WTC11 (cell line): ENCODE results near the gene WNT6. TPM values are rescaled to one million over a fixed set of nuclear protein-coding genes. Genes with fewer than 3 reads are reported as not detected.

Experiments used
- ATAC-seq: fragments of 200-7000 bp; cut with Tn5 transposase; 2 replicates; pipeline ENCODE4 v1.10.0; 2021; ENCODE audit warnings: mild to moderate bottlenecking, moderate library complexity
- CTCF ChIA-PET: fragments of 300-600 bp; sonication (Branson Sonifier 250); formaldehyde crosslinking; loops from one replicate; lab custom pipeline; 2021; ENCODE audit warnings: antibody characterized with exemption; lab: Charles Lee
- POLR2A ChIA-PET: fragments of 350-600 bp; sonication (Branson Sonifier 250); formaldehyde crosslinking; loops from one replicate; lab custom pipeline; 2021; ENCODE audit warnings: antibody characterized with exemption; lab: Charles Lee
- DNase-seq: peaks from one replicate; pipeline ENCODE4 v3.0.0; 2021; ENCODE audit warnings: low spot score
- H3K27ac Mint-ChIP-seq: 2 replicates; pipeline ENCODE4 v1.8.0; 2021; ENCODE audit warnings: mixed read lengths
- H3K27me3 Mint-ChIP-seq: 2 replicates; pipeline ENCODE4 v1.8.0; 2021; ENCODE audit warnings: low read depth, mild to moderate bottlenecking, moderate library complexity, mixed read lengths
- H3K36me3 Mint-ChIP-seq: 2 replicates; pipeline ENCODE4 v1.8.0; 2021; ENCODE audit warnings: mixed read lengths
- H3K4me1 Mint-ChIP-seq: 2 replicates; pipeline ENCODE4 v1.8.0; 2022; ENCODE audit warnings: mixed read lengths
- H3K4me3 Mint-ChIP-seq: 2 replicates; pipeline ENCODE4 v1.8.0; 2021; ENCODE audit warnings: mild to moderate bottlenecking, moderate library complexity, mixed read lengths
- H3K9me3 Mint-ChIP-seq: 2 replicates; pipeline ENCODE4 v1.8.0; 2021; ENCODE audit warnings: mixed read lengths
- ATF1 ChIP-seq: sonication (generic); formaldehyde crosslinking; IDR thresholded peaks from 2 replicates; pipeline ENCODE4 v1.8.1; 2023; ENCODE audit warnings: mild to moderate bottlenecking, moderate library complexity, missing genetic modification reagents
- CREB1 ChIP-seq: sonication (generic); formaldehyde crosslinking; IDR thresholded peaks from 2 replicates; pipeline ENCODE4 v1.8.0; 2023; ENCODE audit warnings: mild to moderate bottlenecking, missing genetic modification reagents
- ELF4 ChIP-seq: sonication (generic); formaldehyde crosslinking; IDR thresholded peaks from 2 replicates; pipeline ENCODE4 v1.8.1; 2022; ENCODE audit warnings: low read depth, mild to moderate bottlenecking, moderate library complexity, missing genetic modification reagents
- ESRRA ChIP-seq: sonication (generic); formaldehyde crosslinking; IDR thresholded peaks from 2 replicates; pipeline ENCODE4 v1.8.1; 2022; ENCODE audit warnings: mild to moderate bottlenecking, missing genetic modification reagents, borderline replicate concordance
- ETV6 ChIP-seq: sonication (generic); formaldehyde crosslinking; IDR thresholded peaks from 2 replicates; pipeline ENCODE4 v1.8.1; 2022; ENCODE audit warnings: mild to moderate bottlenecking, missing genetic modification reagents
- FOXJ3 ChIP-seq: sonication (generic); formaldehyde crosslinking; IDR thresholded peaks from 2 replicates; pipeline ENCODE4 v1.9.0; 2021; ENCODE audit warnings: missing genetic modification reagents, mild to moderate bottlenecking, borderline replicate concordance
- GRHL2 ChIP-seq: fragments of 250-450 bp; sonication (Bioruptor Pico); IDR thresholded peaks from 2 replicates; pipeline ENCODE4 v1.8.0; 2022; ENCODE audit warnings: mild to moderate bottlenecking, moderate library complexity; ENCODE audit not compliant: insufficient replicate concordance, severe bottlenecking
- JAZF1 ChIP-seq: fragments of 250-450 bp; sonication (Bioruptor Pico); IDR thresholded peaks from 2 replicates; pipeline ENCODE4 v1.9.0; 2021; ENCODE audit warnings: moderate library complexity, mild to moderate bottlenecking, inconsistent platforms
- MXD4 ChIP-seq: fragments of 250-450 bp; sonication (Bioruptor Pico); IDR thresholded peaks from 2 replicates; pipeline ENCODE4 v1.8.0; 2021; ENCODE audit warnings: mild to moderate bottlenecking, moderate library complexity, borderline replicate concordance
- SMAD3 ChIP-seq: sonication (generic); formaldehyde crosslinking; IDR thresholded peaks from 2 replicates; pipeline ENCODE4 v1.8.0; 2022; ENCODE audit warnings: missing genetic modification reagents, mild to moderate bottlenecking, borderline replicate concordance
- SMAD4 ChIP-seq: sonication (generic); formaldehyde crosslinking; IDR thresholded peaks from 2 replicates; pipeline ENCODE4 v1.8.0; 2022; ENCODE audit warnings: mild to moderate bottlenecking, missing genetic modification reagents
- TEAD4 ChIP-seq: sonication (generic); formaldehyde crosslinking; IDR thresholded peaks from 2 replicates; pipeline ENCODE4 v1.8.0; 2022; ENCODE audit warnings: mild to moderate bottlenecking, missing genetic modification reagents
- ZNF219 ChIP-seq: sonication (generic); formaldehyde crosslinking; IDR thresholded peaks from 2 replicates; pipeline ENCODE4 v1.8.0; 2023; ENCODE audit warnings: missing genetic modification reagents, mild to moderate bottlenecking, borderline replicate concordance
- ZNF396 ChIP-seq: fragments of 250-450 bp; sonication (Bioruptor Pico); IDR thresholded peaks from 2 replicates; pipeline ENCODE4 v1.8.0; 2021; ENCODE audit warnings: mild to moderate bottlenecking, moderate library complexity, borderline replicate concordance
- ZNF671 ChIP-seq: fragments of 250-450 bp; sonication (Bioruptor Pico); IDR thresholded peaks from 2 replicates; pipeline ENCODE4 v1.8.0; 2021; ENCODE audit warnings: mild to moderate bottlenecking
- total RNA-seq: library from RNA; stranded (reverse); gene quantifications from 3 replicates; pipeline ENCODE4 v1.2.3, GENCODE V29; 2021
- TF ChIP-seq, protein P1 (sequence below): sonication (generic); formaldehyde crosslinking; IDR thresholded peaks from 2 replicates; pipeline ENCODE4 v1.8.1; 2022; ENCODE audit warnings: low read depth, mild to moderate bottlenecking, moderate library complexity, missing genetic modification reagents, borderline replicate concordance
- TF ChIP-seq, protein P2 (sequence below): sonication (generic); formaldehyde crosslinking; IDR thresholded peaks from 2 replicates; pipeline ENCODE4 v1.8.1; 2022; ENCODE audit warnings: low read depth, missing genetic modification reagents, borderline replicate concordance
- TF ChIP-seq, protein P3 (sequence below): sonication (generic); formaldehyde crosslinking; IDR thresholded peaks from 2 replicates; pipeline ENCODE4 v1.8.0; 2023; ENCODE audit warnings: missing genetic modification reagents
- TF ChIP-seq, protein P4 (sequence below): sonication (generic); formaldehyde crosslinking; IDR thresholded peaks from 2 replicates; pipeline ENCODE4 v1.8.0; 2023; ENCODE audit warnings: mild to moderate bottlenecking, missing genetic modification reagents
- TF ChIP-seq, protein P5 (sequence below): sonication (generic); formaldehyde crosslinking; IDR thresholded peaks from 2 replicates; pipeline ENCODE4 v1.8.1; 2023; ENCODE audit warnings: mild to moderate bottlenecking, missing genetic modification reagents, moderate library complexity
- TF ChIP-seq, protein P6 (sequence below): sonication (generic); formaldehyde crosslinking; IDR thresholded peaks from 2 replicates; pipeline ENCODE4 v1.8.1; 2022; ENCODE audit warnings: mild to moderate bottlenecking, missing genetic modification reagents, moderate library complexity, borderline replicate concordance
- TF ChIP-seq, protein P7 (sequence below): sonication (generic); formaldehyde crosslinking; IDR thresholded peaks from 2 replicates; pipeline ENCODE4 v1.8.1; 2023; ENCODE audit warnings: mild to moderate bottlenecking, missing genetic modification reagents, borderline replicate concordance

Gene WNT6
- total RNA-seq, 1 experiment from 2014 or later = not detected

DNA sequence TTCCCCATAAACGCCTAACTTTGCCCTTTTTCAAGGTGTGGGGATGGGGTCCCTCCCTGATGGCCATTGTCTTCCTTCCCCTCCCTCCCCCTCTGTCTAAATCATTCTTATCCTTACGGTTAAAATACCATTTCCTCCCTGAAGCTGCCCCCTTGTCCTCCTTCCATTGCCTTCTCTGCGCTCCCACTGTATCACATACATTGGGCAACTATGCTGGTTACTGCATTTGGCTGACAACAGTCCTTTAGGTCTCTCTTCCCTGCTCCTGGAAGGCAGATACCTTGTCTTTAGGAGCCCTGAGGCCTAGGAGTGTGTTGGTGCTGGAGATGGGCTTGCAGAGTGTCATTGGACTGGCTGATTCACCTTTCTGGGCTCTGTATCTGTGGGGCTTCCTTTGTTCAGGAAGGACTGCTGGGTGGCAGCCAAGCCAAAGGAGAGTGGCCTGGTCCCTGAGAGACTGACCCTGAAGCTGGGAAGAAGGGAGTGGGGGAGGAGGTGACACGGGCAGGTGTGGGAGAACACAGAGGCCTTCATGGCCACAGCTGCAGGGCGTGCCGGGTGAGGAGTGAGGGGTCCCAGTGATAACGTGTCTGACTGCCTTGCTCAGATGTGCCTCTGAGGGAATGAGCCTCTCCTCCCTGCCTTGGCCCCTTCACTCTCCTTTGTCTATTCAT lies 2.2 kb downstream of the WNT6 start:
- Mint-ChIP-seq H3K27me3 (peaks cover 93% of the 10 kb centered on the region), H3K36me3 (no peaks in the 10 kb centered on the region), H3K4me1 (peaks cover 32% of the 10 kb centered on the region), H3K4me3 (no peak overlapping the region), H3K27ac (no peak overlapping the region), H3K9me3 (no peaks in the 10 kb centered on the region)
- DNase-seq (no peak), ATAC-seq (no peak)
- TF ChIP-seq, protein P1, sequence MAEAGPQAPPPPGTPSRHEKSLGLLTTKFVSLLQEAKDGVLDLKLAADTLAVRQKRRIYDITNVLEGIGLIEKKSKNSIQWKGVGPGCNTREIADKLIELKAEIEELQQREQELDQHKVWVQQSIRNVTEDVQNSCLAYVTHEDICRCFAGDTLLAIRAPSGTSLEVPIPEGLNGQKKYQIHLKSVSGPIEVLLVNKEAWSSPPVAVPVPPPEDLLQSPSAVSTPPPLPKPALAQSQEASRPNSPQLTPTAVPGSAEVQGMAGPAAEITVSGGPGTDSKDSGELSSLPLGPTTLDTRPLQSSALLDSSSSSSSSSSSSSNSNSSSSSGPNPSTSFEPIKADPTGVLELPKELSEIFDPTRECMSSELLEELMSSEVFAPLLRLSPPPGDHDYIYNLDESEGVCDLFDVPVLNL (CRISPR knock-in tag) = no peak
- no peak for TF ChIP-seq SMAD3
- TF ChIP-seq, protein P2, sequence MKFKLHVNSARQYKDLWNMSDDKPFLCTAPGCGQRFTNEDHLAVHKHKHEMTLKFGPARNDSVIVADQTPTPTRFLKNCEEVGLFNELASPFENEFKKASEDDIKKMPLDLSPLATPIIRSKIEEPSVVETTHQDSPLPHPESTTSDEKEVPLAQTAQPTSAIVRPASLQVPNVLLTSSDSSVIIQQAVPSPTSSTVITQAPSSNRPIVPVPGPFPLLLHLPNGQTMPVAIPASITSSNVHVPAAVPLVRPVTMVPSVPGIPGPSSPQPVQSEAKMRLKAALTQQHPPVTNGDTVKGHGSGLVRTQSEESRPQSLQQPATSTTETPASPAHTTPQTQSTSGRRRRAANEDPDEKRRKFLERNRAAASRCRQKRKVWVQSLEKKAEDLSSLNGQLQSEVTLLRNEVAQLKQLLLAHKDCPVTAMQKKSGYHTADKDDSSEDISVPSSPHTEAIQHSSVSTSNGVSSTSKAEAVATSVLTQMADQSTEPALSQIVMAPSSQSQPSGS = no peak
- no peak for TF ChIP-seq ZNF219 (CRISPR knock-in tag)
- TF ChIP-seq MXD4 (CRISPR knock-in tag) = no peak
- no peak for TF ChIP-seq SMAD4 (CRISPR knock-in tag)
- no peak for TF ChIP-seq FOXJ3 (CRISPR knock-in tag)
- TF ChIP-seq CREB1 (CRISPR knock-in tag) = no peak
- TF ChIP-seq, protein P3, sequence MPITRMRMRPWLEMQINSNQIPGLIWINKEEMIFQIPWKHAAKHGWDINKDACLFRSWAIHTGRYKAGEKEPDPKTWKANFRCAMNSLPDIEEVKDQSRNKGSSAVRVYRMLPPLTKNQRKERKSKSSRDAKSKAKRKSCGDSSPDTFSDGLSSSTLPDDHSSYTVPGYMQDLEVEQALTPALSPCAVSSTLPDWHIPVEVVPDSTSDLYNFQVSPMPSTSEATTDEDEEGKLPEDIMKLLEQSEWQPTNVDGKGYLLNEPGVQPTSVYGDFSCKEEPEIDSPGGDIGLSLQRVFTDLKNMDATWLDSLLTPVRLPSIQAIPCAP = no peak
- no peak for TF ChIP-seq ELF4 (CRISPR knock-in tag)
- TF ChIP-seq ZNF396 (CRISPR knock-in tag) = no peak
- TF ChIP-seq ZNF671 (CRISPR knock-in tag) = no peak
- no peak for TF ChIP-seq ATF1 (CRISPR knock-in tag)
- TF ChIP-seq TEAD4 (CRISPR knock-in tag) = no peak
- no peak for TF ChIP-seq ETV6
- TF ChIP-seq, protein P4, sequence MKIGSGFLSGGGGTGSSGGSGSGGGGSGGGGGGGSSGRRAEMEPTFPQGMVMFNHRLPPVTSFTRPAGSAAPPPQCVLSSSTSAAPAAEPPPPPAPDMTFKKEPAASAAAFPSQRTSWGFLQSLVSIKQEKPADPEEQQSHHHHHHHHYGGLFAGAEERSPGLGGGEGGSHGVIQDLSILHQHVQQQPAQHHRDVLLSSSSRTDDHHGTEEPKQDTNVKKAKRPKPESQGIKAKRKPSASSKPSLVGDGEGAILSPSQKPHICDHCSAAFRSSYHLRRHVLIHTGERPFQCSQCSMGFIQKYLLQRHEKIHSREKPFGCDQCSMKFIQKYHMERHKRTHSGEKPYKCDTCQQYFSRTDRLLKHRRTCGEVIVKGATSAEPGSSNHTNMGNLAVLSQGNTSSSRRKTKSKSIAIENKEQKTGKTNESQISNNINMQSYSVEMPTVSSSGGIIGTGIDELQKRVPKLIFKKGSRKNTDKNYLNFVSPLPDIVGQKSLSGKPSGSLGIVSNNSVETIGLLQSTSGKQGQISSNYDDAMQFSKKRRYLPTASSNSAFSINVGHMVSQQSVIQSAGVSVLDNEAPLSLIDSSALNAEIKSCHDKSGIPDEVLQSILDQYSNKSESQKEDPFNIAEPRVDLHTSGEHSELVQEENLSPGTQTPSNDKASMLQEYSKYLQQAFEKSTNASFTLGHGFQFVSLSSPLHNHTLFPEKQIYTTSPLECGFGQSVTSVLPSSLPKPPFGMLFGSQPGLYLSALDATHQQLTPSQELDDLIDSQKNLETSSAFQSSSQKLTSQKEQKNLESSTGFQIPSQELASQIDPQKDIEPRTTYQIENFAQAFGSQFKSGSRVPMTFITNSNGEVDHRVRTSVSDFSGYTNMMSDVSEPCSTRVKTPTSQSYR = no peak
- TF ChIP-seq, protein P5, sequence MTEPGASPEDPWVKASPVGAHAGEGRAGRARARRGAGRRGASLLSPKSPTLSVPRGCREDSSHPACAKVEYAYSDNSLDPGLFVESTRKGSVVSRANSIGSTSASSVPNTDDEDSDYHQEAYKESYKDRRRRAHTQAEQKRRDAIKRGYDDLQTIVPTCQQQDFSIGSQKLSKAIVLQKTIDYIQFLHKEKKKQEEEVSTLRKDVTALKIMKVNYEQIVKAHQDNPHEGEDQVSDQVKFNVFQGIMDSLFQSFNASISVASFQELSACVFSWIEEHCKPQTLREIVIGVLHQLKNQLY (CRISPR knock-in tag) = no peak
- ChIA-PET POLR2A (no interaction called here), CTCF (interaction anchor here (1.2 to 4.8 kb wide), 13 partner anchors 8 to 168 kb away, joined by 3 to 57 read pairs (median 11); partner anchors contain the start of gene CDK5R2)

DNA sequence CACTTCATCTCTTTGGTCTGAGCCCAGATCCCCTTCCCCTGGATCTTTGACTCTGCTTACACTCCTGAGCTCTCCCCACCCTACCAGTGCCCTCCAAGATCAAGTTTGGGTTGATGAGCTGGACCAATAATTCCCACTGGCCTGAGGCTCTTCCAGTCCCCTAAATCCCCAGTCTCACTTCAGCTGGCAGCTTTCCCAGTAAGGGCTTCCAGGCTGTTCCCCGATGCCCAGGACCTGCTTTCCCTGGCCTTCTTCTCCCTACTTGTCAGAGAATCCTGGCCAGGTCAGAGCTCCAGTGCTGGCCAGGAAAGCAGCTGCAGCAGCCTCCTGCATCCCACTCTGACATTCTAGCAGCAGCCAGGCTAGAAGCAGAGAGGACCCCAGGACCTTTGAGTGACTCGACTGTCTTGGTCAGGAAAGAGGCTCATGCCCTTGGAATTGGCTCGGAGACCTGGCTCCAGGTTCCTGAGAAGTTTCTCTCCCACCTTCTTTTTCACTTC lies 3.5 kb downstream of the WNT6 start:
- H3K27me3 Mint-ChIP-seq = peaks cover 93% of the 10 kb centered on the region
- ATAC-seq (no peak), DNase-seq (no peak)
- POLR2A ChIA-PET = no interaction called here
- no peak overlapping the region for H3K4me3 Mint-ChIP-seq
- H3K36me3 Mint-ChIP-seq = no peaks in the 10 kb centered on the region
- peaks cover 25% of the 10 kb centered on the region for H3K4me1 Mint-ChIP-seq
- H3K9me3 Mint-ChIP-seq = no peaks in the 10 kb centered on the region
- CTCF ChIA-PET = interaction anchor here (0.6 to 3.4 kb wide), 5 partner anchors 13 to 148 kb away, joined by 3 to 14 read pairs (median 4); no protein-coding TSS in a partner anchor
- H3K27ac Mint-ChIP-seq = no peak overlapping the region
- TF ChIP-seq ESRRA (no peak), JAZF1 (CRISPR knock-in tag) (no peak), GRHL2 (no peak)
- TF ChIP-seq, protein P6, sequence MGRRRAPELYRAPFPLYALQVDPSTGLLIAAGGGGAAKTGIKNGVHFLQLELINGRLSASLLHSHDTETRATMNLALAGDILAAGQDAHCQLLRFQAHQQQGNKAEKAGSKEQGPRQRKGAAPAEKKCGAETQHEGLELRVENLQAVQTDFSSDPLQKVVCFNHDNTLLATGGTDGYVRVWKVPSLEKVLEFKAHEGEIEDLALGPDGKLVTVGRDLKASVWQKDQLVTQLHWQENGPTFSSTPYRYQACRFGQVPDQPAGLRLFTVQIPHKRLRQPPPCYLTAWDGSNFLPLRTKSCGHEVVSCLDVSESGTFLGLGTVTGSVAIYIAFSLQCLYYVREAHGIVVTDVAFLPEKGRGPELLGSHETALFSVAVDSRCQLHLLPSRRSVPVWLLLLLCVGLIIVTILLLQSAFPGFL = no peak
- TF ChIP-seq, protein P7, sequence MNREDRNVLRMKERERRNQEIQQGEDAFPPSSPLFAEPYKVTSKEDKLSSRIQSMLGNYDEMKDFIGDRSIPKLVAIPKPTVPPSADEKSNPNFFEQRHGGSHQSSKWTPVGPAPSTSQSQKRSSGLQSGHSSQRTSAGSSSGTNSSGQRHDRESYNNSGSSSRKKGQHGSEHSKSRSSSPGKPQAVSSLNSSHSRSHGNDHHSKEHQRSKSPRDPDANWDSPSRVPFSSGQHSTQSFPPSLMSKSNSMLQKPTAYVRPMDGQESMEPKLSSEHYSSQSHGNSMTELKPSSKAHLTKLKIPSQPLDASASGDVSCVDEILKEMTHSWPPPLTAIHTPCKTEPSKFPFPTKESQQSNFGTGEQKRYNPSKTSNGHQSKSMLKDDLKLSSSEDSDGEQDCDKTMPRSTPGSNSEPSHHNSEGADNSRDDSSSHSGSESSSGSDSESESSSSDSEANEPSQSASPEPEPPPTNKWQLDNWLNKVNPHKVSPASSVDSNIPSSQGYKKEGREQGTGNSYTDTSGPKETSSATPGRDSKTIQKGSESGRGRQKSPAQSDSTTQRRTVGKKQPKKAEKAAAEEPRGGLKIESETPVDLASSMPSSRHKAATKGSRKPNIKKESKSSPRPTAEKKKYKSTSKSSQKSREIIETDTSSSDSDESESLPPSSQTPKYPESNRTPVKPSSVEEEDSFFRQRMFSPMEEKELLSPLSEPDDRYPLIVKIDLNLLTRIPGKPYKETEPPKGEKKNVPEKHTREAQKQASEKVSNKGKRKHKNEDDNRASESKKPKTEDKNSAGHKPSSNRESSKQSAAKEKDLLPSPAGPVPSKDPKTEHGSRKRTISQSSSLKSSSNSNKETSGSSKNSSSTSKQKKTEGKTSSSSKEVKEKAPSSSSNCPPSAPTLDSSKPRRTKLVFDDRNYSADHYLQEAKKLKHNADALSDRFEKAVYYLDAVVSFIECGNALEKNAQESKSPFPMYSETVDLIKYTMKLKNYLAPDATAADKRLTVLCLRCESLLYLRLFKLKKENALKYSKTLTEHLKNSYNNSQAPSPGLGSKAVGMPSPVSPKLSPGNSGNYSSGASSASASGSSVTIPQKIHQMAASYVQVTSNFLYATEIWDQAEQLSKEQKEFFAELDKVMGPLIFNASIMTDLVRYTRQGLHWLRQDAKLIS (CRISPR knock-in tag) = no peak
